PFSK-1 (cell line): ENCODE results near the gene SOX14.

Source experiments
- FOXP2 ChIP-seq: optimal IDR thresholded peaks from 2 replicates; pipeline ENCODE3; 2011; ENCODE audit warnings: borderline replicate concordance, control low read depth, inconsistent platforms; ENCODE audit not compliant: insufficient read depth; ENCODE audit errors: extremely low read length, extremely low read depth
- POLR2AphosphoS5 ChIP-seq: IDR thresholded peaks from 2 replicates; pipeline ENCODE4 v1.6.1; 2012; ENCODE audit warnings: low read depth, mild to moderate bottlenecking, control low read depth, low read length, moderate library complexity
- REST ChIP-seq, 2 experiments: IDR thresholded peaks; 2 replicates each; pipeline versions ENCODE4 v1.6.1 to v1.8.0; 2011 to 2012; ENCODE audit warnings: low read depth in 2 of 2, low read length in 2 of 2, control low read depth in 1 of 2, inconsistent platforms in 1 of 2, mild to moderate bottlenecking in 1 of 2, moderate library complexity in 1 of 2; ENCODE audit not compliant: insufficient read depth in 1 of 2
- SIN3A ChIP-seq: IDR thresholded peaks from 2 replicates; pipeline ENCODE4 v1.6.1; 2012; ENCODE audit warnings: mild to moderate bottlenecking, low read length, moderate library complexity, borderline replicate concordance; ENCODE audit not compliant: insufficient read depth
- TAF1 ChIP-seq: IDR thresholded peaks from 2 replicates; pipeline ENCODE4 v1.6.1; 2012; ENCODE audit warnings: low read length, control low read depth, borderline replicate concordance; ENCODE audit not compliant: insufficient read depth

The SOX14 gene

DNA sequence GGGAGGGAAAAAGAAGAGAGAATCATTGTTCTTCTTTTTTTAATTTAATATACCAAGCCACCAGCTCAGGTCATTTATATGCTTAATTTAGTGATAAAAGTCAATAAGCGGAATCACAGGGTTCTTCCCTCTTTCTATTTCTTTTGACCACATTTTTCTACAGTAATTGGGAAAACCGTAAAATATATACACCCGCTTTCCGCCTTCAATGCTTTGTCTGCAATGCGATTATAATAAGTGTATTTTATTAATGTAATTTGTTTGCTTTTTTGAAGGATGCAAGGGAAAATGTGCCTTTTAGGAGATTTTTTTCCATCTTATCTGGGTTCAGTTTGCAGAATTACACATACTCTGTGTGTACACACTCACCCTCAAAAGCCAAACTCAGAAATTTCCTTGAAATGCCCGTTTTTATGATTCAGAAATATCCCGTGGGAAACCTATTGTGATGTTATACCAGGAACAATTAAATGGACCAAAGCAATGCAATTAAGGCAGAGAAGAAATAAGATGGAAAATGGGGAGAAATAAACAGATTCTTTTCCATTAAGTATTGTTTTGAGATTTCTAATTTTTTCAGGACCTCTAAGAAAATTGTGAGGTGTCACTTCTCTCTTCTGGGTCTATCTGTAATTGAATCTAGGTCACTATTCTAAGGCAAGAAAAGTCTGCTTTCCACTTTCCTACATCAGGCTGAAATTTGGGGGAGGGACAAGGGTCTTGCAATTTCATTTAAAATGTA lies 8.3 kb downstream of the SOX14 start:
- no peak for TF ChIP-seq REST (IDR thresholded peaks at IDR 0.05; ENCODE audit: insufficient read depth in 1 of 2, low read depth in 2 of 2, low read length in 2 of 2)
- TF ChIP-seq FOXP2: no peak
- TF ChIP-seq TAF1: no peak
- no peak for TF ChIP-seq POLR2AphosphoS5
- no peak for TF ChIP-seq SIN3A

DNA sequence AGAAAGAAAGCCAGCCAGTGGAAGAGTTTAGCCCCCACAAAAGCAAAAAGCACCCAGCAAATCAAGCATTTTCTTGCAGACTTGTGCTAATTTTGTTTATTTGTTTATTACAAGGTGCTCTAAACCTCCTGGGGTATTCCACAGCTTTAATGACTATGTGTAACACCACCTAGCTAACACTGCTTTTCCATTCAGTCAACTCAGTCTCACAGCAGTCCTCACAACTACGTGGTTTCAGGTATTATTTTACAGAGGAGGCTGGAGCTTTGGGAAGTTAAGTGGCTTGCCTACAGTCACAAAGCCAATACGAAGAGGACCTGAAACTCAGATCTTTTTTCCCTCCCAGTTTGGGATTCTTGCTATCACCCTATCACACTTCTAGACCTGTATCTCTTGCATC lies 14.8 kb downstream of the SOX14 start:
- TF ChIP-seq REST (IDR thresholded peaks at IDR 0.05; ENCODE audit: insufficient read depth in 1 of 2, low read depth in 2 of 2, low read length in 2 of 2) (no peak), FOXP2 (no peak), TAF1 (no peak), SIN3A (no peak), POLR2AphosphoS5 (no peak)

- TF ChIP-seq SIN3A: no peak
- no peak for TF ChIP-seq POLR2AphosphoS5
- TF ChIP-seq REST (IDR thresholded peaks at IDR 0.05; ENCODE audit: insufficient read depth in 1 of 2, low read depth in 2 of 2, low read length in 2 of 2): no peak
- TF ChIP-seq TAF1: no peak
- no peak for TF ChIP-seq FOXP2
Observed at GRCh38 chr3:137787529-137787928, 23.4 kb downstream of the SOX14 start.

DNA sequence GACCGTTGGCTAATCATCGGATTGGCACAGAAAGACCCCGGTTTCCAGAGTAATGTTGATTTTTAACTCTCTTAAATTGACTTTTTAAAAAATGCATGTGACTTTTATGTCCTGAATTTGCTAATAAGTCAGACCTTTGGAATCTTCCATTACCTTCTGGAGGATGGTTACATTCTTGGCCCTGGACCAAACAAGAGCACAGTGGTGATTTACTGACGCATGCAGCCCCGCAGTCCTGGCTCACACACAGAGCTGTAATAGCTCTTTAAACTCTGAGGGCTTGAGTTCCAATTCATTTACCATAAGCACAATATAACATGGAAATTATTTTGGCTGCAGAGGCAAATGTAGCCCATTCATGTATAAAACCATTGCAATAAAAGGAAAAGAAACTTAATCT lies 25.1 kb downstream of the SOX14 start:
- TF ChIP-seq FOXP2: no peak

- no peak for TF ChIP-seq TAF1
- TF ChIP-seq REST (IDR thresholded peaks at IDR 0.05; ENCODE audit: insufficient read depth in 1 of 2, low read depth in 2 of 2, low read length in 2 of 2): no peak
- TF ChIP-seq SIN3A: no peak
- TF ChIP-seq POLR2AphosphoS5: no peak
- TF ChIP-seq FOXP2: no peak
Observed at GRCh38 chr3:137792626-137793271, 28.6 kb downstream of the SOX14 start.
